GM10248 (cell line): ENCODE results near the gene TAS2R4.
"Not testable (repeated sequence)": the region's sequence is repeated elsewhere in the genome, so short reads cannot be mapped to it uniquely, and the experiment has no call there.

ENCODE experiments used
- CTCF ChIA-PET: fragments of 300-600 bp; sonication (Branson Sonifier 250); formaldehyde crosslinking; extraction: SDS; loops from one replicate; lab custom pipeline; 2021; ENCODE audit warnings: antibody characterized with exemption; lab: Yijun Ruan, JAX
- POLR2A ChIA-PET: fragments of 350-650 bp; sonication (Branson Sonifier 250); formaldehyde crosslinking; extraction: SDS; loops from one replicate; lab custom pipeline; 2020; ENCODE audit warnings: antibody characterized with exemption; lab: Yijun Ruan, JAX
- DNase-seq: peaks from one replicate; pipeline ENCODE4 v3.0.0; 2012; ENCODE audit errors: extremely low spot score
- CTCF ChIP-seq: IDR thresholded peaks from 2 replicates; pipeline ENCODE4 v1.5.1; 2012; ENCODE audit warnings: mild to moderate bottlenecking, low read depth; ENCODE audit errors: extremely low read depth, missing control alignments, control extremely low read depth

The TAS2R4 gene

GRCh38 chr7:141820067-141820466 is 43.6 kb downstream of the TAS2R4 start:
- ChIA-PET CTCF (no interaction called here), POLR2A (no interaction called here)
- no peak for TF ChIP-seq CTCF
- DNase-seq, result no peak

GRCh38 chr7:141822432-141822831 is 46.0 kb downstream of the TAS2R4 start:
- POLR2A ChIA-PET, DNase-seq, CTCF ChIA-PET: not testable (repeated sequence)
